Ovary (tissue), 3 donors: ENCODE measurements around the gene APEH.

ENCODE experiments used
- EP300 ChIP-seq: sonication (generic); formaldehyde crosslinking; IDR thresholded peaks from one replicate; pipeline ENCODE4 v1.6.1; 2017; ENCODE audit warnings: antibody characterized with exemption
- TF ChIP-seq, protein P1 (sequence below), 3 donors: fragments of 450-650 bp in 2 of 3; fragments of 200-600 bp in 1 of 3; IDR thresholded peaks; one replicate each; pipeline versions ENCODE4 v1.5.1 to v1.8.0; 2016 to 2022; ENCODE audit warnings: antibody characterized with exemption in 3 of 3, mild to moderate bottlenecking in 1 of 3
- donor health status: DM: no; HTN: no; CAD: no.

DNA sequence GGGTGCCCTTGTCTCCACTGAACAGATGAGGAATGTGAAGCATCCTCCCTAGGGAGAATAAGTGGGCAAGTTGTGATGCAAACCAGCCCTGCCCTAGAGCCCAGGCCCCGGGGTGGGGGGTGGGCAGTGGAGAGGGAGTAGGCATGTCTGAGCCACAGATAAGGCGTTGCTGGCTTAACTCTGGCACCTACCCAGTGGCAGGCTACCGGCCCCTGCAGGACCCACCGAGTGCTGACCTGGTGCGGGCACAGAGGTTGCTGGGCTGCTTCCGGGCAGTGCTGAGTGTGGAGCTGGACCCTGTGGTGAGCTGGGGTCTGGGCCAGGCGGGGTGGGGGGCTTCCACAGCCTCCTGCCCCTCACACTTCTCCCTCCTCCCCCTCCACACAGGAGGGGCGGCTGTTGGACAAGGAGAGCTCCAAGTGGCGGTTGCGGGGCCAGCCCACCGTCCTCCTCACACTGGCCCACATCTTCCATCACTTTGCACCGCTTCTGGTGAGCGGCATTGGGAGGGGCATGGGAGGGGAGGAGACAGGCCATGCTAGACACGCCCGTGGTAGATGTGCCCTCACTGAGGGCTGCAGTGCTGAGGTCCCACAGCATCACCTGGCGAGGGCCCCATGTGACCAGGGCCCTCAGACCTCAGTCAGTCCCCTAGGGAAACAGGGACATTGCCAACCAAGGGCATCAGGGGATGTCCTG lies 25.3 kb downstream of the APEH start:
- TF ChIP-seq EP300: no peak
- TF ChIP-seq, protein P1, sequence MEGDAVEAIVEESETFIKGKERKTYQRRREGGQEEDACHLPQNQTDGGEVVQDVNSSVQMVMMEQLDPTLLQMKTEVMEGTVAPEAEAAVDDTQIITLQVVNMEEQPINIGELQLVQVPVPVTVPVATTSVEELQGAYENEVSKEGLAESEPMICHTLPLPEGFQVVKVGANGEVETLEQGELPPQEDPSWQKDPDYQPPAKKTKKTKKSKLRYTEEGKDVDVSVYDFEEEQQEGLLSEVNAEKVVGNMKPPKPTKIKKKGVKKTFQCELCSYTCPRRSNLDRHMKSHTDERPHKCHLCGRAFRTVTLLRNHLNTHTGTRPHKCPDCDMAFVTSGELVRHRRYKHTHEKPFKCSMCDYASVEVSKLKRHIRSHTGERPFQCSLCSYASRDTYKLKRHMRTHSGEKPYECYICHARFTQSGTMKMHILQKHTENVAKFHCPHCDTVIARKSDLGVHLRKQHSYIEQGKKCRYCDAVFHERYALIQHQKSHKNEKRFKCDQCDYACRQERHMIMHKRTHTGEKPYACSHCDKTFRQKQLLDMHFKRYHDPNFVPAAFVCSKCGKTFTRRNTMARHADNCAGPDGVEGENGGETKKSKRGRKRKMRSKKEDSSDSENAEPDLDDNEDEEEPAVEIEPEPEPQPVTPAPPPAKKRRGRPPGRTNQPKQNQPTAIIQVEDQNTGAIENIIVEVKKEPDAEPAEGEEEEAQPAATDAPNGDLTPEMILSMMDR (IDR thresholded peaks at IDR 0.05): no peak
